A549 (cell line): Measurements from ENCODE around the gene PCDH18. TPM values are rescaled to one million over a fixed set of nuclear protein-coding genes. Genes with fewer than 3 reads are reported as not detected.

ENCODE experiments used
- ATAC-seq, 2 experiments: fragments of 200-7000 bp in 1 of 2; fragments of >200 bp in 1 of 2; cut with Nextera tagmentation in 1 of 2; cut with Tn5 transposase in 1 of 2; 3 replicates each; pipeline versions ENCODE4 v1.8.0 to v1.9.1; 2018 to 2020; ENCODE audit warnings: mild to moderate bottlenecking in 1 of 2, moderate library complexity in 1 of 2
- CTCF ChIA-PET: fragments of 300-600 bp; sonication (Branson Sonifier 250); formaldehyde crosslinking; extraction: SDS; loops from one replicate; lab custom pipeline; 2021; ENCODE audit warnings: antibody characterized with exemption, inconsistent platforms; lab: Yijun Ruan, JAX
- POLR2A ChIA-PET: fragments of 350-600 bp; formaldehyde crosslinking; extraction: SDS; loops from one replicate; lab custom pipeline; 2021; ENCODE audit warnings: antibody characterized with exemption, inconsistent platforms; lab: Yijun Ruan, JAX
- DNase-seq, 2 experiments: peaks; one replicate each; pipeline versions ENCODE4 v3.0.0 to v3.0.0-alpha.2; 2011 to 2016; ENCODE audit warnings: low read depth in 1 of 2, low spot score in 1 of 2
- FAIRE-seq: peaks from 2 replicates; lab custom pipeline; 2011; peaks lifted over from hg19 to GRCh38; lab: Jason Lieb, UNC
- H3K27ac ChIP-seq, 2 experiments: fragments of >200 bp; sonication (Bioruptor Twin); formaldehyde crosslinking; 3 replicates each; pipeline ENCODE4 v1.5.1; 2016 to 2017
- H3K4me1 ChIP-seq: fragments of >200 bp; sonication (Bioruptor Twin); formaldehyde crosslinking; 3 replicates; pipeline ENCODE4 v1.6.1; 2016
- H3K4me2 ChIP-seq: fragments of >200 bp; sonication (Bioruptor Twin); formaldehyde crosslinking; 3 replicates; pipeline ENCODE4 v1.6.1; 2016
- H3K4me3 ChIP-seq: fragments of >200 bp; sonication (Bioruptor Twin); formaldehyde crosslinking; 3 replicates; pipeline ENCODE4 v1.5.1; 2016
- H3K9me3 ChIP-seq: fragments of >200 bp; sonication (Bioruptor Twin); formaldehyde crosslinking; 3 replicates; pipeline ENCODE4 v1.6.1; 2016
- ATOH8 ChIP-seq: fragments of 250-450 bp; sonication (Bioruptor Pico); IDR thresholded peaks from 2 replicates; pipeline ENCODE4 v1.5.0; 2020; ENCODE audit warnings: low read depth, mild to moderate bottlenecking, moderate library complexity
- CBX2 ChIP-seq: fragments of 200-600 bp; sonication (generic); IDR thresholded peaks from 2 replicates; pipeline ENCODE4 v1.6.1; 2016; ENCODE audit warnings: low read depth, mild to moderate bottlenecking, borderline replicate concordance
- CHD2 ChIP-seq: fragments of 150-350 bp; IDR thresholded peaks from 2 replicates; pipeline ENCODE4 v1.6.1; 2014; ENCODE audit warnings: low read length; ENCODE audit not compliant: partially characterized antibody
- ESRRA ChIP-seq: fragments of 150-350 bp; IDR thresholded peaks from 2 replicates; pipeline ENCODE4 v1.6.1; 2014; ENCODE audit warnings: mild to moderate bottlenecking, low read length, borderline replicate concordance
- FOSL2 ChIP-seq, 2 experiments: fragments of 450-650 bp in 1 of 2; fragments of >200 bp in 1 of 2; sonication (Bioruptor Twin) in 1 of 2; formaldehyde crosslinking; IDR thresholded peaks; 2 replicates each; pipeline versions ENCODE4 v1.5.0 to v1.6.1; 2016 to 2020; ENCODE audit warnings: mild to moderate bottlenecking in 1 of 2, moderate library complexity in 1 of 2
- GATA3 ChIP-seq: IDR thresholded peaks from 2 replicates; pipeline ENCODE4 v1.6.1; 2012; ENCODE audit warnings: borderline replicate concordance
- HMGXB4 ChIP-seq: fragments of 250-450 bp; sonication (Bioruptor Pico); IDR thresholded peaks from 2 replicates; pipeline ENCODE4 v1.5.0; 2021; ENCODE audit warnings: mild to moderate bottlenecking, moderate library complexity, borderline replicate concordance
- HOXA7 ChIP-seq: fragments of 250-450 bp; sonication (Bioruptor Pico); IDR thresholded peaks from 2 replicates; pipeline ENCODE4 v1.5.0; 2020; ENCODE audit warnings: mild to moderate bottlenecking, moderate library complexity
- HOXB13 ChIP-seq: fragments of 250-450 bp; sonication (Bioruptor Pico); IDR thresholded peaks from 2 replicates; pipeline ENCODE4 v1.5.0; 2020; ENCODE audit warnings: low read depth, mild to moderate bottlenecking, moderate library complexity
- KDM5A ChIP-seq: fragments of 200-600 bp; sonication (generic); IDR thresholded peaks from 2 replicates; pipeline ENCODE4 v1.6.1; 2016; ENCODE audit warnings: antibody characterized with exemption, mild to moderate bottlenecking
- MAX ChIP-seq: IDR thresholded peaks from 2 replicates; pipeline ENCODE4 v1.6.1; 2012
- MAZ ChIP-seq: fragments of 150-350 bp; IDR thresholded peaks from 2 replicates; pipeline ENCODE4 v1.6.1; 2014; ENCODE audit warnings: antibody characterized with exemption, low read depth, low read length, borderline replicate concordance
- MYC ChIP-seq: IDR thresholded peaks from 2 replicates; pipeline ENCODE4 v1.6.1; 2012; ENCODE audit warnings: mild to moderate bottlenecking, inconsistent platforms, low read length, improper control_type of control experiment, borderline replicate concordance
- NPAS2 ChIP-seq: fragments of 250-450 bp; sonication (Bioruptor Pico); IDR thresholded peaks from 2 replicates; pipeline ENCODE4 v1.8.0; 2022; ENCODE audit warnings: mild to moderate bottlenecking, moderate library complexity, borderline replicate concordance
- NR3C1 ChIP-seq: fragments of >200 bp; sonication (Bioruptor Twin); formaldehyde crosslinking; IDR thresholded peaks from 3 replicates; pipeline ENCODE4 v1.6.1; 2017
- POLR2A ChIP-seq: IDR thresholded peaks from 2 replicates; pipeline ENCODE4 v1.6.1; 2012; ENCODE audit warnings: mild to moderate bottlenecking, low read length
- POLR2AphosphoS2 ChIP-seq: conservative IDR thresholded peaks from 2 replicates; pipeline ENCODE4 v1.6.1; 2012; ENCODE audit warnings: low read length, improper control_type of control experiment, inconsistent platforms
- RAD21 ChIP-seq, 2 experiments: fragments of >200 bp in 1 of 2; sonication (Bioruptor Twin) in 1 of 2; formaldehyde crosslinking in 1 of 2; IDR thresholded peaks in 1 of 2; conservative IDR thresholded peaks in 1 of 2; 2 replicates in 1 of 2; 3 replicates in 1 of 2; pipeline ENCODE4 v1.6.1; 2012 to 2018; ENCODE audit warnings: inconsistent platforms in 1 of 2
- RARB ChIP-seq: fragments of 250-450 bp; sonication (Bioruptor Pico); IDR thresholded peaks from 2 replicates; pipeline ENCODE4 v1.8.0; 2021; ENCODE audit warnings: mild to moderate bottlenecking, moderate library complexity
- REST ChIP-seq: fragments of 200-600 bp; sonication (generic); IDR thresholded peaks from 2 replicates; pipeline ENCODE4 v1.6.1; 2016; ENCODE audit warnings: antibody characterized with exemption, mild to moderate bottlenecking, moderate library complexity
- RNF2 ChIP-seq: fragments of 200-600 bp; sonication (generic); IDR thresholded peaks from 2 replicates; pipeline ENCODE4 v1.6.1; 2016; ENCODE audit warnings: low read depth, mild to moderate bottlenecking, antibody characterized with exemption, moderate library complexity, borderline replicate concordance
- SREBF2 ChIP-seq: fragments of 450-650 bp; IDR thresholded peaks from 2 replicates; pipeline ENCODE4 v1.6.1; 2014; ENCODE audit warnings: mild to moderate bottlenecking, moderate library complexity
- ZC3H11A ChIP-seq: fragments of 450-650 bp; IDR thresholded peaks from 2 replicates; pipeline ENCODE4 v1.6.1; 2014; ENCODE audit warnings: antibody characterized with exemption, mild to moderate bottlenecking
- ZNF302 ChIP-seq: fragments of 250-450 bp; sonication (Bioruptor Pico); IDR thresholded peaks from 2 replicates; pipeline ENCODE4 v1.9.0; 2021; ENCODE audit warnings: inconsistent platforms, mild to moderate bottlenecking, moderate library complexity
- WGBS: methylation state at CpG from one replicate; pipeline ENCODE4 v1.1.6; 2017; ENCODE audit errors: missing lambda C conversion rate; 5-methylcytosine and 5-hydroxymethylcytosine counted together
- polyA plus RNA-seq, 4 experiments: library from polyadenylated mRNA; depleted of rRNA in 3 of 4; stranded (reverse); fragments of >200 nt; fragmentation: RNase III in 1 of 4; extraction: RNeasy Plus Mini Kit Qiagen cat#74134 plus additional on column Dnase treatment in 1 of 4; gene quantifications; 2 replicates in 3 of 4; 3 replicates in 1 of 4; pipeline ENCODE4 v1.2.3, GENCODE V29; 2011 to 2017

Gene PCDH18
- polyA plus RNA-seq, 2 of the 4 experiments (the other 2 are of a cell fraction): 0.04 TPM; not detected in 1

GRCh38 chr4:137533855-137534254 lies 1.6 kb upstream of the PCDH18 start:
- Histone ChIP-seq H3K4me1 (no peaks in the 10 kb centered on the region), H3K4me2 (no peak overlapping the region), H3K4me3 (no peak overlapping the region), H3K9me3 (no peaks in the 10 kb centered on the region), H3K27ac (no peak overlapping the region)
- 55% methylated on average over 2 of the region's 2 CpGs for WGBS
- POLR2A ChIA-PET: no interaction called here
- FAIRE-seq: no peak
- no peak for ATAC-seq
- CTCF ChIA-PET: no interaction called here
- DNase-seq: no peak
- TF ChIP-seq CBX2 (no peak), MAZ (no peak), FOSL2 (IDR thresholded peaks at IDR 0.05) (no peak), FOSL2 (CRISPR knock-in tag; IDR thresholded peaks at IDR 0.05) (no peak), ZC3H11A (no peak), HOXB13 (no peak), HMGXB4 (CRISPR knock-in tag) (no peak), NR3C1 (no peak), POLR2AphosphoS2 (no peak), MAX (no peak), REST (no peak), MYC (no peak), ATOH8 (CRISPR knock-in tag) (no peak), ESRRA (no peak)

GRCh38 chr4:137532869-137533236 lies 559 bp upstream of the PCDH18 start:
- Histone ChIP-seq H3K9me3 (no peaks in the 10 kb centered on the region), H3K4me3 (peak overlapping the region; percentile 24; the same call in 2 of the 3 replicates), H3K4me1 (no peaks in the 10 kb centered on the region), H3K27ac (no peak overlapping the region), H3K4me2 (peak overlapping the region; percentile 61)
- ChIA-PET CTCF (no interaction called here), POLR2A (no interaction called here)
- no peak for ATAC-seq
- TF ChIP-seq REST (no peak), GATA3 (no peak), MYC (no peak), POLR2AphosphoS2 (no peak), RAD21 (conservative IDR thresholded peaks at IDR 0.05 in 1 of 2, IDR thresholded peaks at IDR 0.05 in 1 of 2) (no peak), SREBF2 (no peak), CHD2 (no peak), POLR2A (no peak), ATOH8 (CRISPR knock-in tag) (no peak), KDM5A (no peak), HOXA7 (CRISPR knock-in tag) (no peak), FOSL2 (IDR thresholded peaks at IDR 0.05) (no peak), FOSL2 (CRISPR knock-in tag; IDR thresholded peaks at IDR 0.05) (no peak), RARB (CRISPR knock-in tag) (no peak), RNF2 (no peak), NPAS2 (no peak), ZNF302 (CRISPR knock-in tag) (no peak)
- FAIRE-seq: no peak
- no peak for DNase-seq
- 47% methylated on average over 3 of the region's 3 CpGs for WGBS
